Hippocampal formation (tissue), 2 donors: Measurements from ENCODE around the gene CCT5.

Experiments used
- DNase-seq, 2 donors: peaks; one replicate each; lab custom pipeline; 2025; lab: John Stamatoyannopoulos, UW

CCT5 gene

GRCh38 chr5:10249948-10250805, at the start of gene CCT5:
Gene CCT5 (plus strand): TSS chr5:10250280. CDS start chr5:10250341, 61 bp downstream.
- DNase-seq = peak; percentile 89 to 97

DNA sequence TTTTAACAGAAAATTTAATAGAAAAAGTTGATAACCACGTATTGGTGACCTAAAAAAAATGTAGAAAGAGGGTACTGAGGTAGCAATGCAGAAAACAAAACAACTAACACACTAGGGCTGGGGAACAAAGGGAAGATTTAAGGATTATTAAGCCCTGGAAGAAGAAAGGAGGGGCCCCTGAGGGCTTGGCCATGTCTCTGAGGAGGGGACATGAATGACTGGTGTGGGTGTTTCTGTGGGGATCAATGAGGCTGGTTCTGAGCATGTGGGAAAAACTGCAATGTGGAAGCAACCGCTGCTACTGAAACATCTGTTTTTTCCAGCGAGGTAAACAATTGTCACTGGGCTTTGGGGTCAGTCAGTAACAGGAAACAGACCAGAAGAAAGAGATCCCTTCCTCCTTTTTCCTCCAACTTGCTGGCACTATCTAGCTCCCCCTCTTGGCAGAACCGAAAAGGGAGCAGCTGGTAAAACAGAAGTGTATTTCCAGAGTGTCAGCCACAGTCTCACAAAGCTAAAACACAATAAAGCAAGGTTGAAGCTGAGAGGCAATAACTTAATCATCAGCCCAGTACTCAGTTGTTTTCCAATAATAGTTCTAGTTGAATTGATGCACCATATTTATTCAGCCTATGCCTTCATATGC, 48.7 kb upstream of the CCT5 start:
- DNase-seq = no peak

- no peak for DNase-seq
Observed at GRCh38 chr5:10202089-10202910, 47.8 kb upstream of the CCT5 start.

DNA sequence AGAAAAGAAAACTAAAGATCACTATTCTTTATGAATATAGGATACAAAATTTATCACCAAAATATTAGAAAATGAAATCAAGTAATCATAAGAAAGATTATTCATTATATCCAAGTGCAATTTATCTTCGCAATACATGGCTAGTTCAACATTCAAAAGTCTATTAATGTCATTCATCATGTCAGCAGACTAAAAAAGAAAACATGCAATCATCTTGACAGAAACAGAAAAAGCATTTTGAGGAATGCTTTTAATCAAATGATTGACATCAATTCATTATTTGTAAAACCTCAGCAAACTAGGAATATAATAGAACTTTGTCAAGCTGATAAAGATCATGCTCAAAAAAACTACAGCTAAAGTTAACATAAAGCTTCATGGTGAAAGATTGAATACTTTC, 41.1 kb upstream of the CCT5 start:
- DNase-seq = no peak

DNA sequence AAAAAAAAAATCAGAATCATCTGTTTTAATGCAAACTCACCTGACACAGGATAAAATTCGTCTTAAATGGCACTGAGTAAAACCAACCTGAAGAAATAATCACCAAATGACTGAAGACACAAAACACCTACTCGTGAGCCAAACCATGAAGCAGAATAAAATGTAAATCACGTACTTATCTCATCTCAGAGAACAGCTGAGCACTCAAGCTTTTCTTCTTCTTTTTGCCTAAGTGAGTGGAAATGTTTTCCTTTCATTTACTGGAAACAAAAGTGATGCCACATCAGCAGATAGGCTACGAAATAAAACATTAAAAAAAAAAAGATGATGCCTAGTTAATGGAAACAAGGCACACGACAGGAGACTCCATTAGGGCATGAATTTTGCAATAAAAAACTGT, 36.8 kb upstream of the CCT5 start:
- no peak for DNase-seq

DNA sequence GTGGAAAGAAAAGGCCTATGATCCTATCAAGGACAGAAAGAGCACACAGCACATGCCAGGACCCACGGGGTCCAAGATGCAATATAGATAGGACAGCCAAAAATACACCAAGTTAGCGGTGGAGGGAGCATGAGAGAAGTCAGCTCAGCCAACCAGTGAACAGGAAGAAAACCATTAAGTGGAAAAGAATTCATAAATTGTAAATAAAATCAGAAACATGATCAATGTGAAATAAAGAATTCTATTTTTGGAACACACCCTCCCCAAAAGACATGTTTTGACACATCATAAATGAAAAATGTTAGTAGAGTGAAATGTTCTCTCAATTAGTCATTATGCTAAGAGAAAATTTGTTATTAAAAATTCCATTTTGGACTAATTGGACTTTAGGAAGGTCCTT, 36.0 kb upstream of the CCT5 start:
- DNase-seq = no peak

DNA sequence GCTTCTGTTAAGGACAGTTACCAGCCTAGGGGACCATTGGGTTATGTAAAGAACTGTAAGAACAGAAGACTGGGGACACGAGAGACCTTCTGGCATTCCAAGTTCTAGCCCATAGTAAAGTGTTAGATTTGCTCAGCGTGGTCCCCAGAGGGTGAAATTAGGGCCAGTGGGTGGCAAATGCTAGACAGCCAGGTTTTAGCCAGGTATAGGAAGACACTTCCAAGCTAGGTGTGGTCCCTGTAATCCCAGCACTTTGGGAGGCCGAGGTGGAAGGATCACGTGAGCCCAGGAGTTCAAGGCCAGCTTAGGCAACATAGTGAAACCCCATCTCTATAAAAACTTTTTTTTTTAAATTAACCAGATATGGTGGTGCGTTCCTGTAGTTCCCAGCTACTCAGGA, 34.7 kb upstream of the CCT5 start:
- no peak for DNase-seq

DNA sequence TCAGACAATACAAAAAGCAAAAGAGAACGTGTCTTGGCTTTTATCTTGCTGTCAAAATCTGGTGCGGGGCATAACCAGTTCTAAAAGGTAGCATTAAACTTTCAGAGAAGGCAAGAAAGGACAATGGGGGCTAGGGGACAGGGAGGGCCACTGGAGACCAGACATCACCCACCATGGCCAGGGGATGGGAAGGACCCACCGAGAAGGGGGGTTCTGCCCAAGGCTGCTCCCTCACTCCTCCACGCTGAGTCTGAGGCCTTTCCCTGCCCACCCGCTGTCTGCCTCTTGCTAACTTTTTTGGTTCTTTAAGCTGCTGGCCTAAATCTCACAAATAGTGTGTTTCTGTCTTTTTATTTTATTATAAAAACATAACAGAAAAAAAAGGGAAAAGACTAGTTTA, 34.0 kb upstream of the CCT5 start:
- no peak for DNase-seq

- DNase-seq = no peak
Observed at GRCh38 chr5:10218658-10219057, 31.4 kb upstream of the CCT5 start.

- no peak for DNase-seq
Observed at GRCh38 chr5:10219068-10219467, 31.0 kb upstream of the CCT5 start.

- DNase-seq = peak; percentile 9 to 19
Observed at GRCh38 chr5:10220248-10220647, 29.8 kb upstream of the CCT5 start.

GRCh38 chr5:10222326-10222725, 27.8 kb upstream of the CCT5 start:
- DNase-seq = no peak

DNA sequence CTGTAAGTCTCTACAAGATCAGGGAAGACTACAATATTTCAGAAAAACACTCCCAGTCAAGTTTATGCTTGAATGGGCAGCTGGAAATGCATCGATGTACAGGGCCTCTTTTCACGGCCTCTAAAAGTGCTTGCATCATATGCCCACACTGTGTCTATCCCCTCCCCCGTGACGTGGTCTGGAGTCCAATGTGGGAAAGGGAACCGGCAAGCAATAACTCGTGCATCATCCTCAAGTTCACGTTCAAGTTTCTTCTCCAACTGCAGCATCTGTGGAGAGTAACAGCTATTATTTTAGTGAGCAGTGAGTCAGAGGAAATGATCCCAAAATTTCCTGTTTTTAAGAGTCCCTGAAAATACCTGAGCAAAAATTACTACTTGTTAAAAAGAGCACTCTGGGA, 22.7 kb upstream of the CCT5 start:
- DNase-seq = no peak

DNA sequence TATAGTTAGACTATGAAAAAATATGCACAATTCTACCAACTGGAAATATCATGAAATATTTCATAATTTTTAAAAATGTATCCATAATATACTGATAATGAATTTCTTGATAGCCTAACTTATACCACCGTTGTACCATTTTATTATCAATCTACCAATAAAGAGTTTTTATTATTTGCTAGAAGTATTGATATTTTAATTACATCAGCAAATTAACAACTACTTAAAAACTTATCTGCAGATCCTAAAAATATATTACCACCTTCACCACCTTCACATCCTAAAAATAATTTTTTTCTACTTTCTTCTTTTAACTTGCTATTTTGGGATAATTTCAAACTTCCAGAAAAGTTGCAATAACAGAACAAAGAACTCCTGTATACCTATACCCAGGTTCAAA, 21.8 kb upstream of the CCT5 start:
- no peak for DNase-seq

DNA sequence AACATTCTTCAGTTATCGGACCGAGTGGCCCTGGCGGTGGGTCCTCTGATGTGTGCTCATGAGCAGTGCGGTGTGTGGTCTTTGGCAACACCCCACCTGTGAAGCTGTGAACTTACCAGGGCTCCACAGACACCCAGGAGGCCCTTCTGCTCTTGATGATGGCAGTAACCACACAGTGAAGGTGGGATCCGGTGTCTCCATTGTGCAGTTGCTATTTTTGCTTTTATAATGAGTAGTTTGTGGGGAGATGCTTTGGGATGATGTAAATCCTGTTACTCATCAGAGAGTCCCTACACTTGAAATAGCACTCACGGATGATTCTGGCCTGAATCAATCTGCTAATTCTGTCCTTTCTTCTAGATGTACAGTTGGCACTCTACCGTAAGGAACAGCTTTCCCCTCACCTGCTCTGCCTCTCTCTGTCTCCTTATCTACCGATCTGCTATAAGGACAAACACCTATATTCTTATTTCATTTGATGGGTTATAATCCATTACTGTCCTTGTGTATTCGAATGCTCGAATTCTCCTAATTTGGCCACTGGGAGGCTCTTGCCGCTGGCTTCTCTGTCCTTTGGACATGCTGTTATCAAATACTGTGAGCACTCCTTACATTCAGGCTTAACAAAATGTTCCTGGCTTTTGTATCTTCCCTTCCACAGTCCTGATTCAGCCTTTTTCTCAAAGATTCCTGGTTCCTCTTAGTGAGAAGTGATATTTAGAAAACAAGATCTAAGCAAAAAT, 20.6 kb upstream of the CCT5 start:
- DNase-seq = no peak

DNA sequence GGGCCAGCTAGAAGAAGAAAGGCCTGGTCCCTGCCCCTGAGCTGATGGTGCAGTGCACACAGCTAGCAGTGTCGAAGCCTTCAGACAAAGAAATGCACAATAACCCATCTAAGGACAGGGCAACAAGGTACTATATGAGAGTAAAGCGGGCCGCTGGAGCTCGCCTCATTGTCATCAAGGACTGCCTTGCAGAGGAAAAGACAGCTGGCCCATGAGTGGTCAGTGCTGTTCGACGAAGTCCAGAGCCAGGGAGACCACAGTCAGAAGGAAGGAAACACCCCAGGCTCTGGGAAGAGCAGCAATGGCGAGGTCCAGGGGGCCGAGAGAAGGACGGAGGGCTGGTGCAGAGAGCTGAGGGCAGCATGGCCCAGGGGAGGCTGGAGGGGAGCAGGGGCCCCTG, 17.7 kb upstream of the CCT5 start:
- no peak for DNase-seq

DNA sequence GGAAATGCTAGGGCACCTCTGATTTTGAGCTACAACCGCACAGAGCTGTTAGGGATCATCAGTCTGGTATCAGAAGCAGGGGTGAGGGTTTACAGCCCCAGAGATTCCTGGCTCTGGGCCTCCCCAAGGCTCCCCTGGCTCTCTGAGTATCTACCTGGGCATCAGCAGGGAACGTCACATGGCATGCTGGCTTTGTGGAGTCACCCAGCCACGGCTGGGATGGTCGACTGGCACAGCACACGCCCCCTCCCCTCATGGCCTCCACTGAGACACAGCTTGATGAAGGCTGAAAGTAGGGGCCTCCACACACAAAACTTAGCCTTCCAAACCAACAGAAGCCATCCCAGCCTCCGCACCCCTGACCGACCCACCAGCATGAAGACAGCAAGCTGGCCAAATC, 17.1 kb upstream of the CCT5 start:
- DNase-seq = no peak

DNA sequence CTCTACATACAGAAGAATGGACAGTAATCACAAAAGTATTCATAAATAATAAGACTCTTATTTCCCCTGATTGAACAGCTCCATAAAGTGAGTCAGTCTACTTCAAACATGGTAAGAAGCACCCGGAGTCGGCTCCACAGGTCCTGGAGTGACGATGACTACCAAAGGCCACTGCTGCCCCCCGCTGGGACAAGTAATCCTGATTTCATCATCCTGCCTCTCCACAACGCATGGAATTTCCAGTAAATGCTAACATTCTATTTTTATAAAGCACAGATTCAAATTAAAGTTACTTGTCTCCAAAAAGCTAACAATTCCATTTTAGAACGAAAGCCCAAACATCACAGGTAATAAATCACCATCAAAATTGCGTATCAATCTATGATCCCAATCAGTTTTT, 16.6 kb upstream of the CCT5 start:
- peak in 1 of 2 donors; percentile 11 for DNase-seq

- no peak for DNase-seq
Observed at GRCh38 chr5:10235350-10235749, 14.7 kb upstream of the CCT5 start.

GRCh38 chr5:10243660-10244240, 6.3 kb upstream of the CCT5 start:
- DNase-seq = no peak

DNA sequence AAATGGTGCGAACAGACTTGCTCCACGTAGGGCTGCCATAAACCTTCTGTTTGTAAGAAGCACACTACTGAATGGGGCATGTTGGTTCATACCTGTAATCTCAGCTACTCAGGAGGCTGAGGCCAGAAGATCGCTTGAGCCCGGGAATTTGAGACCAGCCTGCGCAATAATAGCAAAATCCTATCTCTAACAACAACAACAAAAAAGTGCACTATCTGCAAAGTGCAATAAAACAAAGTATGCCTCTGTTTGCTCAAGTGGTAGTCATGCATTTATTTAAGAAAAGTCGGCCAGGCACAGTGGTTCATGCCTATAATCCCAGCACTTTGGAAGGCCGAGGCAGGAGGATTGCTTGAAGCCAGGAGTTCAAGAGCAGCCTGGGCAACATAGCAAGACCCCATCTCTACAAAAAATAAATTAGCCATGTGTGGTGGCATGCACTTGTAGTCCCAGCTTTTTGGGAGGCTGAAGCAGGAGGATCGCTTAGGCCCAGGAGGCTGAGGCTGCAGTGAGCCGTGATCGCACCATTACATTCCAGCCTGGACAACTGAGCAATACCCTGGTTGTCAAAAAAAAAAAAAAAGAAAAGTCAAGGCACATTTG, 5.6 kb upstream of the CCT5 start:
- DNase-seq = no peak
